Right cardiac atrium (tissue), 5 donors: Measurements from ENCODE around the gene BIN1. TPM values are rescaled to one million over a fixed set of nuclear protein-coding genes. Genes with fewer than 3 reads are reported as not detected.

ENCODE experiments used
- ATAC-seq, 2 donors: fragments of 200-7000 bp; cut with Tn5 transposase; one replicate each; pipeline versions ENCODE4 v1.8.0 to v1.9.1; 2020; ENCODE audit warnings: moderate library complexity in 2 of 2, mild to moderate bottlenecking in 1 of 2
- DNase-seq, 3 donors: peaks; one replicate each; pipeline ENCODE4 v3.0.0-alpha.2; 2020
- H3K27ac ChIP-seq: one replicate; pipeline ENCODE4 v1.5.1; 2013; ENCODE audit warnings: mild to moderate bottlenecking, low read length, control low read depth, moderate library complexity
- H3K27me3 ChIP-seq: one replicate; pipeline ENCODE4 v1.6.1; 2013; ENCODE audit not compliant: control insufficient read depth, insufficient read depth
- H3K4me1 ChIP-seq: one replicate; pipeline ENCODE4 v1.6.1; 2013; ENCODE audit warnings: low read length; ENCODE audit not compliant: control insufficient read depth, insufficient read depth
- H3K4me3 ChIP-seq: one replicate; pipeline ENCODE4 v1.5.1; 2013; ENCODE audit warnings: low read length, control low read depth
- H3K9me3 ChIP-seq: one replicate; pipeline ENCODE4 v1.6.1; 2013; ENCODE audit warnings: low read length; ENCODE audit not compliant: control insufficient read depth
- WGBS: extraction: QIAGEN DNeasy Blood & Tissue Kit; methylation state at CpG from one replicate; pipeline ENCODE4 v1.1.7; 2013; 5-methylcytosine and 5-hydroxymethylcytosine counted together
- intact Hi-C, 4 donors: fragments of 100-400 bp; cut with DNase I; formaldehyde crosslinking; loops; one replicate each; pipeline versions ENCODE4 v1.11.0 to v1.14.0; 2022 to 2023
- polyA plus RNA-seq: library from polyadenylated mRNA; stranded (reverse); fragments of 200-250 nt; gene quantifications from one replicate; pipeline ENCODE4 v1.2.3, GENCODE V29; 2013
- total RNA-seq, 4 donors: library from RNA; stranded (reverse); fragmentation: NEBNext Ultra II Directional; extraction: Animal tissue kit (Norgen Biotek cat#: 25700); gene quantifications; one replicate each; pipeline ENCODE4 v1.2.1, GENCODE V29; 2021
- donor health status: healthy with polysubstance abuse.
- donor health status: DM: no; HTN: yes; CAD: no.
- donor health status: DM: no; HTN: no; CAD: no.
- donor health status: DM: no; HTN: yes; CAD: no; lungs with severe emphysema.
- donor health status: DM: yes; HTN: yes; CAD: no.

BIN1 gene
- total and polyA plus RNA-seq, 5 donors: 5.9 to 12.0 (median 10.0) TPM

DNA sequence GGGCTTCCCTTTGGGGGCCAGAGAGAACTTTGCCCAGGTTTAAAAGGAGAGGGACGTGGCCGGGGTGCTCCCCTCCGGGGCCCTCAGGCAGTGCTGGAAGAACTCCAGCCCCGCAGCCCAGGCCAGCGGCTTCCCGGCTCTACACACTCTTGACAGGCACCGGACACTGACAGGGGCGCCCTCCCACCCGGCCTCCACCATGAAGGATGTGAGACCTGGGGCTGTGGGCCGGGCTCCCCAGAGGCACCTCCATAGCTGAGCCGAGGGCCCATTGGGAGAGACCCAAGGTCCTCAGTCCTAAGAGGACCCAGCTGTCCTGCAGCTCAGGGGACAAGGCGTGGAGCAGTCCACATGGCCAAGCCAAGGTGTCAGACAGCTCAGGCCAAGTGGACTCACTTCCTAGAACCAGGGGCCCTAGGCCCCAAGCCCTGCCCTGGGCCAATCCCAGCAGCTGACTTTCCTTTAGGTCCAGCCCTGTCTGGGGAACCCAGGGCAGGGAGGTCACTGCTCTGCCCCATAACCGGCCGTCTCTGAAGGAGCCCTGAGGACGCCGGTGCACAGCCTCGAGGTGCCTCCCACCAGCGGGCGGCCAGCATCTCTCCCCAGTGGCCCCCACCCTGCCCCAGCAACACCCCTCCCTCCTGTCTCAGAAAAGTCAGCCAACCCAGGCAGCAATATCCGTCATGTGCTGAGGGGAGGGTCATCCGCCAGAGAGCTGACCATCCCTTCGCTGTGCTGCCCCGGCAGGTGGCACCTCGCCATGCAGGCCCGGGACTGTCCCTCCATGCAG lies 51.8 kb downstream of the BIN1 start:
- no peaks in the 10 kb centered on the region for H3K4me1 ChIP-seq

GRCh38 chr2:127054604-127054930 lies 52.4 kb downstream of the BIN1 start:
- Histone ChIP-seq H3K9me3 (no peaks in the 10 kb centered on the region), H3K4me1 (no peaks in the 10 kb centered on the region), H3K27me3 (no peaks in the 10 kb centered on the region), H3K4me3 (no peak overlapping the region), H3K27ac (no peak overlapping the region)
- WGBS: 90% methylated on average over 7 of the region's 7 CpGs
- DNase-seq: no peak
- no peak for ATAC-seq
- intact Hi-C loops: no loop called here

More for the DNA sequence above, 51.8 kb downstream of the BIN1 start:
- Histone ChIP-seq H3K9me3 (no peaks in the 10 kb centered on the region), H3K27me3 (no peaks in the 10 kb centered on the region), H3K27ac (no peak overlapping the region), H3K4me3 (no peak overlapping the region)
- intact Hi-C loops: no loop called here
- WGBS: 91% methylated on average over 25 of the region's 25 CpGs
- DNase-seq: peak; percentile 17 to 56 (median 46)
- ATAC-seq: no peak

GRCh38 chr2:127053731-127054603 lies 53.0 kb downstream of the BIN1 start:
- Histone ChIP-seq H3K4me3 (no peak overlapping the region), H3K27me3 (no peaks in the 10 kb centered on the region), H3K9me3 (no peaks in the 10 kb centered on the region), H3K4me1 (no peaks in the 10 kb centered on the region), H3K27ac (no peak overlapping the region)
- DNase-seq: peak; percentile 23 to 59 (median 48)
- intact Hi-C loops: no loop called here
- 90% methylated on average over 33 of the region's 33 CpGs for WGBS
- ATAC-seq: no peak

DNA sequence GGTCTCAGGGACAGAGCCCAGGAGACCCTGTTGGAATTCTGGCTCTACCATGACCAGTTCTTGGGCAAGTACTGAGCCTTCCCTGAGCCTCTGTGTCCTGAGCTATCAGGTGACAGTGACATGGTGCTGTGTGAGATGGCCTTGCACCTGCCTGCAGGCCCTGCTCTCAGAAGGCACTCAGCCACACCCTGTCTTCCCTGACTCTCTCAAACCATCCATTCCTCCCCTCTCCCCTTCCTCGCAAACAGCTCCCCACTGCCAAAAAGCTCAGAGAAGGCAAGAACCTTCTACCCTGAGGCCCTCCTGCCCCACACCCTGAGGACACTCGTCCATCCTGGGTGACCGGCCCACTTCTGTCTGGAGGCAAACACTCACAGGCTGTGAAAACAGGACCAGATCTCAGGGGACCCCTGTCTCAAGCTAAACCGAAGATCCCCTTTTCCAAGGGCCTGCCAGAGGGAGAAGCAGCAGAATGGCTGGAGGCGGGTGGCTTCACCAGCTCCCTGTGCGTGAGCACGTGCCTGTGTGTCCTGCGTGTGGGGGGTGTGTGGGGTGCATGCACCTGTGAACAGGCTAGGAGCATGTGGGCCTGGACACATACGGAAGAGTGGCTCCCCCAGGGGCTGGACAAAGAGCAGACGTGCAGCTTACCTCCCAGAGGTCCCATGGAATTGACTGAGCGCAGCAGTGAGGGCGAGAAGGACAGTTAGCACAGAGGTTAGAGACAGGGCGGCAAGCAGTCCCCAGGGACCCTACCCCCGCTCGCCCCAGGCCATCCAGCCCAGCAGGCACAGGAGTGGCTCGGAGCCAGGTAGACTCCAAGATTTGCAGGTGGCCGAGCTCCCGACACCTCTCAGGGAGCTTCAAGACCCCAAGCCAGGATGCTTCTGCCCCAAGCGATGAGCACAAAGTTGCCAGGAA lies 53.9 kb downstream of the BIN1 start:
- Histone ChIP-seq H3K27ac (no peak overlapping the region), H3K4me3 (no peak overlapping the region), H3K9me3 (no peaks in the 10 kb centered on the region), H3K27me3 (no peaks in the 10 kb centered on the region), H3K4me1 (no peaks in the 10 kb centered on the region)
- peak in 2 of 3 donors; percentile 12 to 37 for DNase-seq
- WGBS: 92% methylated on average over 19 of the region's 19 CpGs
- no peak for ATAC-seq
- intact Hi-C loops: no loop called here

GRCh38 chr2:127052057-127052770 lies 54.7 kb downstream of the BIN1 start:
- no peaks in the 10 kb centered on the region for H3K4me1 ChIP-seq
- no peaks in the 10 kb centered on the region for H3K9me3 ChIP-seq
- DNase-seq (peak; percentile 15 to 52 (median 51)), ATAC-seq (no peak)
- no peaks in the 10 kb centered on the region for H3K27me3 ChIP-seq
- no peak overlapping the region for H3K4me3 ChIP-seq
- intact Hi-C loops: no loop called here
- WGBS: 86% methylated on average over 24 of the region's 24 CpGs
- no peak overlapping the region for H3K27ac ChIP-seq

DNA sequence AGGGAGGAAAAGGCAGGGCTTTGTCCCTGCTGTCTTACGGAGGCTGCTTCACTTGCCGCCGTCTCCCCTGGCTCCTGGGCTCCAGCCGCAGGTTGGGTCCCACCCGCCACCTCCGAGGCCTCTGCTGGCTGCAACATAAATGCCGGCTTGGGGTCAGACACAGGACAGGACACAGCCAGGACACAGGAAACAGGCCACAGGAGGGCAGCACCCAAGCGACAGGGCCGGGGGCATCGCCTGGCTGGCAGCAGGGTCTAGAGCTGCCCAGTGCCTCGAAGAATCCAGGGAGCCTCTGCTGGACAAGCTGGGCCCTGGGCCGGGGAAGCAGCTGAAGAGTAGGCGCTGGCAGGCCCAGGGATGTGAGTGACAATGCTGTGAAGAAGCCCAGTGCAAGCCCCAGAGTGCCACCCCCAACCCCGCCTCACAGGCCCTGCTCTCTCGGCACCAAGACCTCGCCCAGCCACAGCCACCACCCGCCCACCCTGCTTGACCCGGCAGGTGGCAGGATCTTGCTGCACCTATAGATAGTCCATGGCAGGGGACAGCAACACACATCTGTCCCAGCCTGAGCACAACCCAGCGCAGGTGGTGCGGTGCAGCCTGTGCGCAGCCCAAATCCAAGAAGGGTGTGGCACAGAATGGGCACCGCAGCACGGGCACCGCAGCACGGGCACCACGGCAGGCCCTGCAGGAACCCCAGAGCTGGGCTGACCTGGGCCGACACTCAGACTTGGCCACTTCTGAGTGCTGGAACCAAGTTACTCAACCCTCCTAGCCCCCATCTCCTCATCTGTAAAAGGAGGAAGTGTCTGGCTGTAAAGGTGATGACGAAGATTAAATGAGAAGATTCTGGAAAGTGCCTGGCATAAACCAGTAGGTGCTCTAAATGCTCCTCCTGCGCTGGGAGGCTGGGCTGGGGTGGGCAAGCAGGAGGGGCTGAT lies 55.6 kb downstream of the BIN1 start:
- intact Hi-C loops: no loop called here
- ATAC-seq (no peak), DNase-seq (peak; percentile 15 to 60 (median 58))
- Histone ChIP-seq H3K9me3 (no peaks in the 10 kb centered on the region), H3K27me3 (no peaks in the 10 kb centered on the region), H3K4me1 (no peaks in the 10 kb centered on the region), H3K4me3 (no peak overlapping the region), H3K27ac (no peak overlapping the region)
- 76% methylated on average over 29 of the region's 29 CpGs for WGBS

- intact Hi-C loops: no loop called here
- WGBS: 70% methylated on average over 14 of the region's 14 CpGs
- Histone ChIP-seq H3K4me1 (no peaks in the 10 kb centered on the region), H3K4me3 (no peak overlapping the region), H3K27me3 (no peaks in the 10 kb centered on the region), H3K27ac (no peak overlapping the region), H3K9me3 (no peaks in the 10 kb centered on the region)
- DNase-seq (peak in 2 of 3 donors; percentile 34 to 62), ATAC-seq (peak in 1 of 2 donors; percentile 2)
These were observed 56.2 kb downstream of the BIN1 start for GRCh38 chr2:127050803-127051115.

DNA sequence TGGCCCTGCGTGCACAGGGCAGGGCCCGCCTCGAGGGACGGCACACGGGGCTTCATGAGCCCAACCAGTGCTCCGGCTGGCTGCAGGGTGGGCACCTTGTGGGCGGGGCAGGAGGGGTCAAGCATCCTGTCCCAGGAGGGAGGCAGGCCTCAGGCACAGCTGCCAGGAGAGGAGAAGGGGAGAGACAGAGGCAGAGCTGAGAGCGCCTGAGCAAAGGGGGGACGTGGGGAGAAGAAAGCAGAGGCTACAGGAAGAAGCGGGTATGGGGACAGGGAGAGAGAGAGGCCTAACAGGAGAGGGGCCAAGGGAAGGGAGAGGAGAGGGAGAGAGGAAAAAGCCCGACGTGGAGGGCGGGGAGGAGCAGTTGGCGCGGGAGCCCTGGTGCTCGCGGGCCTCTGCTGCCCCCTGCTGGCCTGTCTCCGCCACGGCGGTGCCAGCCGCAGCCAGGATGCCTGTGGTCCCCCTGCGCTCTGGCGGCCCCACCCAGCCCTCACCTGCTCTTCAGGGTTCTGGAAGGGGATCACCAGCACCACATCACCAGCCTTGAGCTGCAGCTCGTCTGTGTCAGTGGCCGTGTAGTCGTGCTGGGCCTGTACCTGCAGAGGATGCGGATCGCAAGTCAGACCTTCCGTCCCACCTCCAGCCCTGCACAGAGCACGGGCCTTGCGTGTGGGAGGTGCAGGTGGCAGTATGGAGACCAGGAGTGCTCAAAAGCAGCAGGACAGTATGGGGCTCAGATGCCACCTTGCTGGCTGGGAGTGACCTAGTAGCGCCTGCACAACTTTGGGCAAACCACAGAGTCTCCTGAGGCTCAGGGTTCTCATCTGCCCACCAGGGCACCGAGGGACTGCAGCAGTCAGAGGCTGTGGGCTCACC lies 56.8 kb downstream of the BIN1 start:
- Histone ChIP-seq H3K27ac (no peak overlapping the region), H3K27me3 (no peaks in the 10 kb centered on the region), H3K9me3 (no peaks in the 10 kb centered on the region), H3K4me1 (no peaks in the 10 kb centered on the region), H3K4me3 (no peak overlapping the region)
- intact Hi-C loops: no loop called here
- WGBS: 34% methylated on average over 33 of the region's 33 CpGs
- ATAC-seq (peak; percentile 47 to 59), DNase-seq (peak; percentile 64 to 88 (median 86))
